Neural progenitor cell (in vitro differentiated cells): ENCODE data around the gene DCTN4. TPM values are rescaled to one million over a fixed set of nuclear protein-coding genes. Genes with fewer than 3 reads are reported as not detected.

Source experiments
- DNase-seq: peaks from one replicate; pipeline ENCODE4 v3.0.0-alpha.2; 2016; ENCODE audit warnings: low spot score
- H2AFZ ChIP-seq: fragments of 200-600 bp; sonication (generic); replicated peaks from 2 replicates; pipeline ENCODE4 v1.6.1; 2016; ENCODE audit warnings: antibody characterized with exemption
- H3F3A ChIP-seq: fragments of 200-600 bp; sonication (generic); 2 replicates; pipeline ENCODE4 v1.6.1; 2016; ENCODE audit warnings: antibody characterized with exemption, low read depth
- H3K27ac ChIP-seq: fragments of 200-600 bp; sonication (generic); 2 replicates; pipeline ENCODE4 v1.5.1; 2016; ENCODE audit warnings: mild to moderate bottlenecking
- H3K27me3 ChIP-seq: fragments of 200-600 bp; sonication (generic); 2 replicates; pipeline ENCODE4 v1.6.1; 2016; ENCODE audit warnings: mild to moderate bottlenecking, moderate library complexity
- H3K36me3 ChIP-seq: fragments of 200-600 bp; sonication (generic); 2 replicates; pipeline ENCODE4 v1.5.1; 2016
- H3K4me1 ChIP-seq: fragments of 200-600 bp; sonication (generic); 2 replicates; pipeline ENCODE4 v1.6.1; 2016; ENCODE audit warnings: mixed run types
- H3K4me2 ChIP-seq: fragments of 200-600 bp; sonication (generic); 2 replicates; pipeline ENCODE4 v1.6.1; 2016
- H3K4me3 ChIP-seq: fragments of 200-600 bp; sonication (generic); 2 replicates; pipeline ENCODE4 v1.5.1; 2016
- H3K79me2 ChIP-seq: fragments of 200-600 bp; sonication (generic); 2 replicates; pipeline ENCODE4 v1.6.1; 2016; ENCODE audit warnings: low read depth
- H3K9ac ChIP-seq: fragments of 200-600 bp; sonication (generic); 2 replicates; pipeline ENCODE4 v1.6.1; 2016
- H3K9me3 ChIP-seq: fragments of 200-600 bp; sonication (generic); 2 replicates; pipeline ENCODE4 v1.5.1; 2016; ENCODE audit warnings: low read depth
- H4K20me1 ChIP-seq: fragments of 200-600 bp; sonication (generic); 2 replicates; pipeline ENCODE4 v1.6.1; 2016; ENCODE audit warnings: low read depth
- H3K27ac Mint-ChIP-seq: 3 replicates; pipeline ENCODE4 v1.8.0; 2021; ENCODE audit warnings: mixed read lengths
- H3K27me3 Mint-ChIP-seq: 2 replicates; pipeline ENCODE4 v1.8.0; 2022; ENCODE audit warnings: low read depth, mild to moderate bottlenecking, inconsistent platforms, moderate library complexity, mixed read lengths; ENCODE audit not compliant: insufficient read depth
- H3K36me3 Mint-ChIP-seq: 3 replicates; pipeline ENCODE4 v1.8.0; 2021; ENCODE audit warnings: mixed read lengths
- H3K4me1 Mint-ChIP-seq: 3 replicates; pipeline ENCODE4 v1.8.0; 2021; ENCODE audit warnings: mixed read lengths
- H3K4me3 Mint-ChIP-seq: 3 replicates; pipeline ENCODE4 v1.8.0; 2021; ENCODE audit warnings: mild to moderate bottlenecking, moderate library complexity, mixed read lengths
- H3K9me3 Mint-ChIP-seq: 3 replicates; pipeline ENCODE4 v1.8.0; 2020; ENCODE audit warnings: mixed read lengths
- EZH2 ChIP-seq: fragments of 200-600 bp; sonication (generic); IDR thresholded peaks from 2 replicates; pipeline ENCODE4 v1.6.1; 2017; ENCODE audit warnings: antibody characterized with exemption, mild to moderate bottlenecking, moderate library complexity
- EZH2phosphoT487 ChIP-seq: fragments of 200-600 bp; sonication (generic); IDR thresholded peaks from 2 replicates; pipeline ENCODE4 v1.6.1; 2017; ENCODE audit warnings: antibody characterized with exemption
- total RNA-seq: library from RNA; depleted of rRNA; stranded (reverse); fragments of >200 nt; gene quantifications from 2 replicates; pipeline ENCODE4 v1.2.3, GENCODE V29; 2015; ENCODE audit warnings: low replicate concordance
- TF ChIP-seq, protein P1 (sequence below): fragments of 200-600 bp; sonication (generic); IDR thresholded peaks from 2 replicates; pipeline ENCODE4 v1.5.1; 2017; ENCODE audit warnings: antibody characterized with exemption, mild to moderate bottlenecking

Gene DCTN4
- total RNA-seq, 1 donor from 2014 or later: 65.8 TPM

DNA sequence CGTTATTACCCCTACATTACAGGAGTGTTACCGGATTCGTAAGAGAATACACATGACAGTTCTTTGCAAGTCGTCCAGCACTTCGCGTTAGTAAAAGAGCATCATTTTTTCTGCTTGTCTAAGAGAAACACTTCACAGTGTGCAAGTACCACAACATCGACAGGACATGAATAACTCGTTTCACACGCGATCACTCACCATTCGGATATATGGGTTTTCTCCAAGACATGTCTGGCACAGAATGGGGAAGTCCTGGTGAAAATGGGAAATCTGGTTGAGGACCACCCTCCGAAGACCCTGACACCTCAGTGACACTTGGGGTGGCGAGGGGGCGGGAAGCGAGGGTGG is 58.6 kb downstream of the DCTN4 start:
- Mint-ChIP-seq H3K27me3 (no peaks in the 10 kb centered on the region), H3K4me3 (no peak overlapping the region), H3K4me1 (no peaks in the 10 kb centered on the region), H3K27ac (no peak overlapping the region), H3K36me3 (peaks cover 13% of the 10 kb centered on the region), H3K9me3 (no peaks in the 10 kb centered on the region)
- Histone ChIP-seq H4K20me1 (peaks cover 8% of the 10 kb centered on the region), H3K36me3 (peaks cover 16% of the 10 kb centered on the region), H2AFZ (peak overlapping the region; percentile 99), H3F3A (peaks cover 6% of the 10 kb centered on the region), H3K27ac (no peak overlapping the region), H3K79me2 (peaks cover 26% of the 10 kb centered on the region), H3K9me3 (no peaks in the 10 kb centered on the region), H3K9ac (peak overlapping the region; percentile 97), H3K4me2 (peak overlapping the region; percentile 95), H3K4me3 (peak overlapping the region; percentile 94), H3K4me1 (peaks cover 6% of the 10 kb centered on the region), H3K27me3 (peaks cover 6% of the 10 kb centered on the region)
- no peak for DNase-seq
- TF ChIP-seq EZH2 (no peak), EZH2phosphoT487 (no peak)
- TF ChIP-seq, protein P1, sequence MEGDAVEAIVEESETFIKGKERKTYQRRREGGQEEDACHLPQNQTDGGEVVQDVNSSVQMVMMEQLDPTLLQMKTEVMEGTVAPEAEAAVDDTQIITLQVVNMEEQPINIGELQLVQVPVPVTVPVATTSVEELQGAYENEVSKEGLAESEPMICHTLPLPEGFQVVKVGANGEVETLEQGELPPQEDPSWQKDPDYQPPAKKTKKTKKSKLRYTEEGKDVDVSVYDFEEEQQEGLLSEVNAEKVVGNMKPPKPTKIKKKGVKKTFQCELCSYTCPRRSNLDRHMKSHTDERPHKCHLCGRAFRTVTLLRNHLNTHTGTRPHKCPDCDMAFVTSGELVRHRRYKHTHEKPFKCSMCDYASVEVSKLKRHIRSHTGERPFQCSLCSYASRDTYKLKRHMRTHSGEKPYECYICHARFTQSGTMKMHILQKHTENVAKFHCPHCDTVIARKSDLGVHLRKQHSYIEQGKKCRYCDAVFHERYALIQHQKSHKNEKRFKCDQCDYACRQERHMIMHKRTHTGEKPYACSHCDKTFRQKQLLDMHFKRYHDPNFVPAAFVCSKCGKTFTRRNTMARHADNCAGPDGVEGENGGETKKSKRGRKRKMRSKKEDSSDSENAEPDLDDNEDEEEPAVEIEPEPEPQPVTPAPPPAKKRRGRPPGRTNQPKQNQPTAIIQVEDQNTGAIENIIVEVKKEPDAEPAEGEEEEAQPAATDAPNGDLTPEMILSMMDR: no peak

DNA sequence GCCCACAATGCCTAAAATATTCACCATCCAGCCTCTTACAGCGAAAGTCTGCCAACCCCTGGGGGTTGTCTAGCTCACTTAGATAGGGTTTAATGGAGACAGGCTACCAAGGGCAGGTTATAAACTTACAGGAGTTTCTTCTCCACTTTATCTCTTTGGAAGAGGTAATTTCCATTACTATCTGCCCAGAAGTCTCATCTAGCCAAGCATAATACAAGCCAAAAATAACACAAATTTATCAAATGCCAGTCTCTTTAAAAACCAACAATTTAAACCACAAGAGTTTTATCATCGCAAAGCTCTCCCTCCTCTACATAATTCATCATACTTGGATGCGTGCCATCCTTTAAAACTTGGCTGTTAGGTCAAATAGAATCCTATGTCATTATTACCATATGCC is 64.2 kb downstream of the DCTN4 start:
- Histone ChIP-seq H3K9ac (no peak overlapping the region), H3K4me3 (no peak overlapping the region), H3K27ac (no peak overlapping the region), H3K9me3 (no peaks in the 10 kb centered on the region), H3K36me3 (peaks cover 17% of the 10 kb centered on the region), H3K4me1 (peaks cover 2% of the 10 kb centered on the region), H3K4me2 (no peak overlapping the region), H4K20me1 (peaks cover 3% of the 10 kb centered on the region), H2AFZ (no peak overlapping the region), H3K27me3 (no peaks in the 10 kb centered on the region), H3F3A (peaks cover 13% of the 10 kb centered on the region), H3K79me2 (peaks cover 15% of the 10 kb centered on the region)
- no peak for DNase-seq
- H3K9me3 Mint-ChIP-seq: no peaks in the 10 kb centered on the region
- H3K4me1 Mint-ChIP-seq: no peaks in the 10 kb centered on the region
- TF ChIP-seq, protein P1: no peak
- TF ChIP-seq EZH2: no peak
- TF ChIP-seq EZH2phosphoT487: no peak
- H3K27me3 Mint-ChIP-seq: peaks cover 2% of the 10 kb centered on the region
- no peak overlapping the region for H3K27ac Mint-ChIP-seq
- H3K4me3 Mint-ChIP-seq: no peak overlapping the region
- H3K36me3 Mint-ChIP-seq: peaks cover 42% of the 10 kb centered on the region

DNA sequence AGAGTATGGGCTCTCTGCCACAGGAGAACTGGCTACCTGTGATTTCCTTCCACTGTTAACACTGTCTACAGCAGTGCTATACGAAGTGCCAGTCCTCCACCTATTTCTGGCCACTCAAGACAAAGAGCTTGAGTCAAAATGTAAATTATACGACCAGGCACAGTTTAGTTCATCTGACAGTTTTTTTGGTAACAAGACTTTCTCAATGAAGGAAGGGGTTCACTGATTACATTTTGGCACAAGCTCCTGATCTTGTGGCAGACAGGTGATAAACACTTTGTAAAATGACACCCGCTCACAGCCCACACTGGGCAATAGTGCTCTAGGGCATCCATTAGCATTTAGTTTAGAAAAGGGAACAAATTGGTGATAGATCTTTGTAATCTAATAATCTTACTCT is 66.5 kb downstream of the DCTN4 start:
- Histone ChIP-seq H3K27ac (no peak overlapping the region), H3K27me3 (no peaks in the 10 kb centered on the region), H3K4me1 (no peaks in the 10 kb centered on the region), H3K9ac (no peak overlapping the region), H3K4me3 (no peak overlapping the region), H2AFZ (no peak overlapping the region), H4K20me1 (no peaks in the 10 kb centered on the region), H3K79me2 (no peaks in the 10 kb centered on the region), H3K4me2 (no peak overlapping the region), H3K36me3 (peaks cover 13% of the 10 kb centered on the region), H3F3A (peaks cover 13% of the 10 kb centered on the region), H3K9me3 (no peaks in the 10 kb centered on the region)
- Mint-ChIP-seq H3K27me3 (peaks cover 2% of the 10 kb centered on the region), H3K36me3 (peaks cover 39% of the 10 kb centered on the region), H3K4me1 (no peaks in the 10 kb centered on the region), H3K27ac (no peak overlapping the region), H3K4me3 (no peak overlapping the region), H3K9me3 (no peaks in the 10 kb centered on the region)
- DNase-seq: no peak
- no peak for TF ChIP-seq EZH2phosphoT487
- TF ChIP-seq EZH2: no peak
- TF ChIP-seq, protein P1: no peak
